HG03039 (cell line): ENCODE data around the gene LEO1.
"Not testable (repeated sequence)": the region's sequence is repeated elsewhere in the genome, so short reads cannot be mapped to it uniquely, and the experiment has no call there.

Source experiments
- ATAC-seq: cut with Tn5 transposase; IDR thresholded peaks from one replicate; pipeline ENCODE4 v1.9.1; 2021; ENCODE audit warnings: mild to moderate bottlenecking, moderate library complexity; ENCODE audit not compliant: unreplicated experiment

LEO1 gene

GRCh38 chr15:52004806-52005205 lies 33.2 kb upstream of the LEO1 start:
- no peak for ATAC-seq

GRCh38 chr15:52003710-52004109 lies 32.1 kb upstream of the LEO1 start:
- no peak for ATAC-seq

- ATAC-seq: not testable (repeated sequence)
Observed at GRCh38 chr15:52003089-52003488, 31.5 kb upstream of the LEO1 start.

- no peak for ATAC-seq
Observed at GRCh38 chr15:52002351-52002750, 30.8 kb upstream of the LEO1 start.

GRCh38 chr15:51992953-51993352 lies 21.4 kb upstream of the LEO1 start:
- ATAC-seq: no peak

GRCh38 chr15:51991141-51991540 lies 19.6 kb upstream of the LEO1 start:
- ATAC-seq: no peak

- ATAC-seq: no peak
Observed at GRCh38 chr15:51982770-51983103, 11.2 kb upstream of the LEO1 start.

GRCh38 chr15:51982013-51982769 lies 10.6 kb upstream of the LEO1 start:
- peak; percentile 71 for ATAC-seq

GRCh38 chr15:51973775-51974174 lies 2.2 kb upstream of the LEO1 start:
- ATAC-seq: no peak

- ATAC-seq: no peak
Observed at GRCh38 chr15:51973220-51973619, 1.6 kb upstream of the LEO1 start.

- peak; percentile 5 for ATAC-seq
Observed at GRCh38 chr15:51971032-51971374, 575 bp downstream of the LEO1 start.

- no peak for ATAC-seq
Observed at GRCh38 chr15:51970132-51970817, 1.3 kb downstream of the LEO1 start.

GRCh38 chr15:51969728-51970127 lies 1.9 kb downstream of the LEO1 start:
- ATAC-seq: no peak

- no peak for ATAC-seq
Observed at GRCh38 chr15:51967583-51967982, 4.0 kb downstream of the LEO1 start.

- ATAC-seq: no peak
Observed at GRCh38 chr15:51966192-51966591, 5.4 kb downstream of the LEO1 start.

- ATAC-seq: no peak
Observed at GRCh38 chr15:51965691-51966090, 5.9 kb downstream of the LEO1 start.

GRCh38 chr15:51955504-51955903 lies 16.1 kb downstream of the LEO1 start:
- no peak for ATAC-seq

- no peak for ATAC-seq
Observed at GRCh38 chr15:51952805-51953204, 18.8 kb downstream of the LEO1 start.

- ATAC-seq: no peak
Observed at GRCh38 chr15:51947124-51947523, 24.5 kb downstream of the LEO1 start.

- no peak for ATAC-seq
Observed at GRCh38 chr15:51939216-51939615, 32.4 kb downstream of the LEO1 start.

- no peak for ATAC-seq
Observed at GRCh38 chr15:51938286-51938685, 33.3 kb downstream of the LEO1 start.

GRCh38 chr15:51936105-51936478 lies 35.5 kb downstream of the LEO1 start:
- no peak for ATAC-seq
